HL-60 (cell line): Measurements from ENCODE around the gene MEG3.

ENCODE experiments used
- DNase-seq, 2 experiments: peaks; one replicate each; pipeline ENCODE4 v3.0.0-alpha.2; 2010 to 2020; ENCODE audit warnings: low read depth in 1 of 2, low spot score in 1 of 2
- H3K27ac ChIP-seq: fragments of 250-450 bp; sonication (Bioruptor Pico); replicated peaks from 2 replicates; pipeline ENCODE4 v1.5.1; 2020; ENCODE audit warnings: mild to moderate bottlenecking, moderate library complexity
- H3K27me3 ChIP-seq: fragments of 250-450 bp; sonication (Bioruptor Pico); 2 replicates; pipeline ENCODE4 v1.5.1; 2021; ENCODE audit warnings: mild to moderate bottlenecking, moderate library complexity; ENCODE audit not compliant: insufficient read depth, poor library complexity, severe bottlenecking
- H3K4me3 ChIP-seq: replicated peaks from 2 replicates; pipeline ENCODE4 v1.5.1; 2011; ENCODE audit warnings: mild to moderate bottlenecking, control low read depth, low read length; ENCODE audit not compliant: insufficient read depth
- CTCF ChIP-seq: IDR thresholded peaks from one replicate; pipeline ENCODE4 v1.5.1; 2011; ENCODE audit warnings: low read length, control low read depth, inconsistent platforms; ENCODE audit not compliant: insufficient read depth
- GABPA ChIP-seq: IDR thresholded peaks from 2 replicates; pipeline ENCODE4 v1.6.1; 2012; ENCODE audit warnings: low read depth
- POLR2AphosphoS5 ChIP-seq: IDR thresholded peaks from 2 replicates; pipeline ENCODE4 v1.6.1; 2012; ENCODE audit warnings: low read depth
- REST ChIP-seq: IDR thresholded peaks from 2 replicates; pipeline ENCODE4 v1.6.1; 2012; ENCODE audit warnings: low read depth; ENCODE audit not compliant: insufficient replicate concordance
- SPI1 ChIP-seq: IDR thresholded peaks from 2 replicates; pipeline ENCODE4 v1.6.1; 2012; ENCODE audit warnings: low read depth, mild to moderate bottlenecking, borderline replicate concordance

The MEG3 gene

GRCh38 chr14:100803676-100804075, 22.2 kb upstream of the MEG3 start:
- no peak overlapping the region for H3K4me3 ChIP-seq
- H3K27ac ChIP-seq, result no peak overlapping the region
- DNase-seq, result no peak
- no peaks in the 10 kb centered on the region for H3K27me3 ChIP-seq
- TF ChIP-seq POLR2AphosphoS5, result no peak
- TF ChIP-seq CTCF, result no peak
- TF ChIP-seq SPI1, result no peak
- no peak for TF ChIP-seq GABPA
- no peak for TF ChIP-seq REST

- H3K27me3 ChIP-seq, result no peaks in the 10 kb centered on the region
- no peak overlapping the region for H3K4me3 ChIP-seq
- no peak for TF ChIP-seq CTCF
- no peak for TF ChIP-seq SPI1
- TF ChIP-seq REST, result no peak
- no peak for TF ChIP-seq POLR2AphosphoS5
- no peak for TF ChIP-seq GABPA
- DNase-seq, result no peak
- no peak overlapping the region for H3K27ac ChIP-seq
These were observed 21.8 kb upstream of the MEG3 start for GRCh38 chr14:100804138-100804537.

GRCh38 chr14:100804558-100805309, 21.2 kb upstream of the MEG3 start:
- no peak overlapping the region for H3K4me3 ChIP-seq
- TF ChIP-seq REST (no peak), GABPA (no peak), POLR2AphosphoS5 (no peak)

More at GRCh38 chr14:100804558-100805309, 21.2 kb upstream of the MEG3 start:
- Histone ChIP-seq H3K27me3 (no peaks in the 10 kb centered on the region), H3K27ac (no peak overlapping the region)
- DNase-seq, result no peak
